ENCODE data around the gene TRPC6.
A peak's percentile ranks its signal among the peaks of the same experiment; 100 is the strongest.

The TRPC6 gene

GRCh38 chr11:101458161-101458560 lies 125.6 kb downstream of the TRPC6 start:
- H4K20me1 ChIP-seq (ENCODE audit: insufficient read depth, low read length) = no peaks in the 10 kb centered on the region
- no peaks in the 10 kb centered on the region for H3K36me3 ChIP-seq (ENCODE audit: insufficient read depth, low read length)
- H3K4me1 ChIP-seq (ENCODE audit: insufficient read depth, low read length) = no peaks in the 10 kb centered on the region
- peaks cover 3% of the 10 kb centered on the region for H3K27me3 ChIP-seq (ENCODE audit: insufficient read depth, low read length, poor library complexity)
- H3K27ac ChIP-seq (ENCODE audit: low read length) = no peak overlapping the region
- H3K79me2 ChIP-seq (ENCODE audit: insufficient read depth, low read length) = no peaks in the 10 kb centered on the region
- H3K9me3 ChIP-seq (ENCODE audit: insufficient read depth, low read length, severe bottlenecking) = no peaks in the 10 kb centered on the region
- ATAC-seq (ENCODE audit: insufficient read depth, low read depth) (no peak), DNase-seq (no peak)
- H3K4me3 ChIP-seq (ENCODE audit: low read depth in 1 of 2, low read length in 2 of 2) = no peak overlapping the region
- H3K9ac ChIP-seq (ENCODE audit: low read depth, low read length) = no peak overlapping the region
- no peak overlapping the region for H3K4me2 ChIP-seq (ENCODE audit: insufficient read depth, low read length)
- TF ChIP-seq EZH2 (IDR thresholded peaks at IDR 0.05; ENCODE audit: borderline replicate concordance, low read depth, low read length, severe bottlenecking) = no peak
- no peak for TF ChIP-seq CTCF (IDR thresholded peaks at IDR 0.05; ENCODE audit: borderline replicate concordance, extremely low read depth, low read length, poor library complexity, severe bottlenecking)
- no peak overlapping the region for H2AFZ ChIP-seq (ENCODE audit: low read depth, low read length)

GRCh38 chr11:101456812-101457211 lies 127.0 kb downstream of the TRPC6 start:
- Histone ChIP-seq H4K20me1 (ENCODE audit: insufficient read depth, low read length) (no peaks in the 10 kb centered on the region), H3K4me1 (ENCODE audit: insufficient read depth, low read length) (no peaks in the 10 kb centered on the region), H3K27ac (ENCODE audit: low read length) (no peak overlapping the region), H3K4me3 (ENCODE audit: low read depth in 1 of 2, low read length in 2 of 2) (no peak overlapping the region), H2AFZ (ENCODE audit: low read depth, low read length) (no peak overlapping the region), H3K9ac (ENCODE audit: low read depth, low read length) (no peak overlapping the region), H3K4me2 (ENCODE audit: insufficient read depth, low read length) (no peak overlapping the region), H3K36me3 (ENCODE audit: insufficient read depth, low read length) (no peaks in the 10 kb centered on the region), H3K27me3 (ENCODE audit: insufficient read depth, low read length, poor library complexity) (peaks cover 3% of the 10 kb centered on the region), H3K79me2 (ENCODE audit: insufficient read depth, low read length) (no peaks in the 10 kb centered on the region), H3K9me3 (ENCODE audit: insufficient read depth, low read length, severe bottlenecking) (no peaks in the 10 kb centered on the region)
- peak; percentile 25 for TF ChIP-seq CTCF (IDR thresholded peaks at IDR 0.05; ENCODE audit: borderline replicate concordance, extremely low read depth, low read length, poor library complexity, severe bottlenecking)
- no peak for TF ChIP-seq EZH2 (IDR thresholded peaks at IDR 0.05; ENCODE audit: borderline replicate concordance, low read depth, low read length, severe bottlenecking)
- DNase-seq (no peak), ATAC-seq (ENCODE audit: insufficient read depth, low read depth) (no peak)

GRCh38 chr11:101453682-101454081 lies 130.1 kb downstream of the TRPC6 start:
- Histone ChIP-seq H2AFZ (ENCODE audit: low read depth, low read length) (no peak overlapping the region), H3K27me3 (ENCODE audit: insufficient read depth, low read length, poor library complexity) (peaks cover 7% of the 10 kb centered on the region), H4K20me1 (ENCODE audit: insufficient read depth, low read length) (no peaks in the 10 kb centered on the region), H3K4me2 (ENCODE audit: insufficient read depth, low read length) (no peak overlapping the region), H3K9me3 (ENCODE audit: insufficient read depth, low read length, severe bottlenecking) (no peaks in the 10 kb centered on the region), H3K4me3 (ENCODE audit: low read depth in 1 of 2, low read length in 2 of 2) (no peak overlapping the region), H3K36me3 (ENCODE audit: insufficient read depth, low read length) (no peaks in the 10 kb centered on the region), H3K4me1 (ENCODE audit: insufficient read depth, low read length) (no peaks in the 10 kb centered on the region), H3K9ac (ENCODE audit: low read depth, low read length) (no peak overlapping the region), H3K79me2 (ENCODE audit: insufficient read depth, low read length) (no peaks in the 10 kb centered on the region), H3K27ac (ENCODE audit: low read length) (no peak overlapping the region)
- no peak for ATAC-seq (ENCODE audit: insufficient read depth, low read depth)
- TF ChIP-seq CTCF (IDR thresholded peaks at IDR 0.05; ENCODE audit: borderline replicate concordance, extremely low read depth, low read length, poor library complexity, severe bottlenecking) (no peak), EZH2 (IDR thresholded peaks at IDR 0.05; ENCODE audit: borderline replicate concordance, low read depth, low read length, severe bottlenecking) (no peak)
- DNase-seq = no peak

Measured in DND-41 (cell line).